Activated CD4-positive, CD25-positive, alpha-beta regulatory T cell treated with anti-CD3 and anti-CD28 coated beads, Interleukin-2, amount 50 U/mL, for 16 hours (primary cell): Measurements from ENCODE around the gene C2orf92.
"Not testable (repeated sequence)": the region's sequence is repeated elsewhere in the genome, so short reads cannot be mapped to it uniquely, and the experiment has no call there.

ENCODE experiments used
- DNase-seq: peaks from one replicate; pipeline ENCODE4 v3.0.0-alpha.2; 2020; ENCODE audit warnings: low read depth, low spot score

C2orf92 gene

DNA sequence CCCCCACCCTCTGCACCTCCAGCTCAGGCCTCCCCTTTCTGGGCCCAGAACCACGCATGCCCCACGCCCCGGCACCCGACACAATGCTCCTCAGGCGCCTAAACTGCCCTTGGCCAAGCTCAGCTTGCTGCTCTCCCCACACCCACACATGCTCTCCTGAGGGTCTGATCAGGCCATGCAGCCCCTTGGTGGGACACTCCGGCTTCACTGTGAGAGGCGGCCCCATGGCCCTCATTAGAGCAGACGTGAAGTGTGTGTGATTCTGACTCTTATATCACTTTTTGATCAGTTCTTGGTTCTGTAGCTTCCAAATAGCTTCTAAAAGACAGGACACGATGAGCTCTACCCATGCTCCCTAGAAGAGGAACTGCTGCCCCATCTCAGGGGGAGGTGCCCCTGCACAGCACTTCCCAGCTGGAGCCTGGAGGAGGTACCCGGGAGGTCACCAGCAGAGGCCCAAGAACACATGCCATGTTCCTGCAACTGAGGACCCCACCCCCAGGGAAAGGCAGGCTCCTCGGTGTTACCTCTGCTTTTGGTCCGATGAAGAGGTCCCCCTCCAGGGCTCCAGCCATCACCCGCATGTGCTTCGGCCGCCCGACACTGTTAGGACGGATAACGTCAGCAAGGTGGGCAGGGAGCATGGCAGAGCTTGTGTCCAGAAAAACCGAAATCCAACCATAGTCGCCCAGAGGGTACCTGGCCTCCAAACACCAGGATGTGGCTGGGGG lies 9.3 kb upstream of the C2orf92 start:
- DNase-seq: no peak

DNA sequence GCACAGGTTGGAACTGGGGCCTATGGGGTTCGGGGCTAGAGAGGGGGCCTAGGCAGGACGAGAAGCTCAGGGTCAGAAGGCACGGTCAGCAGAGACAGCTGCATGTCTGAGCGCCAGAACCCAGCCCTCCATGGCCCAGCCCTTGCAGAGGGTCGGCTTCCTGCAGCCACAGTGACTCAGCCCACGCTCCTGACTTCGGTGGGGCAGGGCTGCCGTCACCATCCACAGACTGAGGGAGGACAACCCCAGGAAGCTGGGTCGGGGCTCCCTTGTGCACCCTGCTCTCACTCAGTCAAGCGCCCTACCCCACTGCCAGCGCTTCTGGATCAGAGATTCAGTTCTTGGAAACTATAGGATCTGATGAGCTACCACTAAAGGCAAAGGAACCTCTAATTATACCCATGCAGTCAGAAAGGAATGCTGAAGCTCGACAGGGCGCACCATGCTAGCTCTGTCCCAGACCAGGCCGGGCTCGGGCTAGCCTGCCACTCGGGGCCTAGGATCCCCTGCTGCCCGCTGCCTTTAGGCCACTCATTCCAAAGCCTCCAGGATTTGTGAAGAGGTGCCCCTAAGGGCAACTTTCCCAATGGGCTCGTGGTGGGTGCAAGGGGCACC lies 8.6 kb upstream of the C2orf92 start:
- DNase-seq: no peak

DNA sequence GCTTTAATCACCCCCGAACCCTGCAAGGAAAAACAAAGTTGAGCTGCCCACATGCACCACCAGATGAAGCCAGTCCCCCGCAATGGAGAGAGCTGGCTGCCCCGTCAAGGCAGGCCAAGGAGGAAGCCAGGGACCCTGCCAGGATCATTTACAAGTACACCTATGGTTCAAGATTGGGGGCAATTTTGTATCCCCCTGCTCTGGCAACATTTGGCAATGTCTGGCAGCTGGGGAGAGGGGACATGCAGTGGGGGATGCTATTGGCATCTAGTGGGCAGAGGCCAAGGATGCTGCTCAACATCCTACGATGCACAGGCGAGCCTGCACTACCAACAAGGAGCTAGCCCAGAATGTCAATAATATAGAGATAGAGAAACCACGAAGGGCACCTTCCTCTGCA lies 7.6 kb upstream of the C2orf92 start:
- DNase-seq: no peak

DNA sequence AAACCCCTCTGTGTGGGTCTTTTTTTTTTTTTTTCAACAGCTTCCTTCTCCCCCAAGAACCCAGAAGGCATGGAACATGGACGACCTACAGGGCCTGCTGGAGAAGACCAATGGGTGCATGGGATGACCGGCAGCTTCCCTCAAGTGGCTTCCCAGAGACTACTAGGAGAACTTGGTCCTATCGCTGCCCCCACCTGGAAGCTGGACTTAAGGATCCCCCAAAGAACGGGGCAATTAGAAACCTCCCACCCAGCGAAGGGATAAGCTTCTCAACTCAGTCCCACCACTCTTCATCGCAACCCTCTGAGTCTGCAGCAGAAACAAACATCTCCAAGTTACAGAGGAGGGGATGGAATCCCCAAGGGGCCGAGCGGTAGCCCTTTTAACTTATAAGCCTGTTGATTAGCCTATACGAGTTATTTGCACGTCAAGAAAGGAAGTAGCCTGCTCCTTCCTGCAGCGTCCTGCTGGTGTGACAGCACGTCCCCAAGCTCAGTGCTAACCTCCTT lies 7.1 kb upstream of the C2orf92 start:
- no peak for DNase-seq

DNA sequence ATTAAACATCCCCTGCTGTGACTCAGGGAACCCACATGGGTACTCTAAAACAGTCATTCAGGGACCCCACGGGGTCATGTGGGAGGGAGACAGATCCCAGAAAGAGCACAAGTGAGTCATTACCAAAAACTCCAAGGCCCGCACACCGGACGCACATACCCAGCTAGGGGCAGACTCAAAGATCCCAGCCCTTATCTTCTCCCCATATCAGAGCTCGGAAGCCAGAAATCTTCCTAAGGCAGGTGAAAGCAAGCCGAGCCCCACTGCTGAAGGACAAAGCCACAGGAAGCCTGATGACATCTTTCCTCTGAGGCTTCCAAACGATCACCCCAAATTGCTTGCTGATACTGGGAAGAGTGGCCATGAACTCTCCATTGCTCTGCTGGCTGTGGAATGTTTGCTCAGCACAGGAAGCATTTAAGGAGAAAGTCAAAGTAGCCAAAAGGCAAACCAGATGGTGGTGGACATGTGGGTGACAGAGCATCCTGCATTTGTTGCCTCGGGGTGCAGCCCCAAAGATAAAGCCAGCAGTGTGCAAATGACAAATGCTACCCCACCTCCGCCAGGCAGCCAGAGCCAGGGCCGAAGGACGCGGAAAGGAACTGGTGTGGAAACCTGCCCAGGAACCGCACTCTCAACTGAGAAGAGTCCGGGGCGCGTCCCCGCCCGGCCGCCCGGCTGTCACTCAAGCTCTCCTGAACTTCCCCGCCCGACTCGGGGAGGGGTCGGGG lies 6.5 kb upstream of the C2orf92 start:
- peak; percentile 58 for DNase-seq

DNA sequence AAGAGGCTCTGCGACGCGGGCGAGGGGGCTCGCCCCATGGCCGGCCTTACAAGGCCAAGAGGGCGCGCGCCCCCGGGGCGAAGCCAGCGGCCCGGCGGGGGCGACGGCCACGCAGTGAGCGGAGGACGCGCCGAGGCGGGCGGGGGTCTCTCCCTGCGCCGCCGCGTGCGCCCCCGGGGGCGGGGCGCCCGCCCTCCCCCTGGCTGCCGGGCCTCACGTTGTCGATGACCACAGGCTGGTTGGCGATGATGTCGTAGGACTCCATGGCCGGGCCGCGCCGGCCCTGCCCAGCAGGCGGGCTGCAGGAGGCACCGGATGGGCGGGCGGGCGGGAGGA lies 5.9 kb upstream of the C2orf92 start:
- DNase-seq: no peak

DNA sequence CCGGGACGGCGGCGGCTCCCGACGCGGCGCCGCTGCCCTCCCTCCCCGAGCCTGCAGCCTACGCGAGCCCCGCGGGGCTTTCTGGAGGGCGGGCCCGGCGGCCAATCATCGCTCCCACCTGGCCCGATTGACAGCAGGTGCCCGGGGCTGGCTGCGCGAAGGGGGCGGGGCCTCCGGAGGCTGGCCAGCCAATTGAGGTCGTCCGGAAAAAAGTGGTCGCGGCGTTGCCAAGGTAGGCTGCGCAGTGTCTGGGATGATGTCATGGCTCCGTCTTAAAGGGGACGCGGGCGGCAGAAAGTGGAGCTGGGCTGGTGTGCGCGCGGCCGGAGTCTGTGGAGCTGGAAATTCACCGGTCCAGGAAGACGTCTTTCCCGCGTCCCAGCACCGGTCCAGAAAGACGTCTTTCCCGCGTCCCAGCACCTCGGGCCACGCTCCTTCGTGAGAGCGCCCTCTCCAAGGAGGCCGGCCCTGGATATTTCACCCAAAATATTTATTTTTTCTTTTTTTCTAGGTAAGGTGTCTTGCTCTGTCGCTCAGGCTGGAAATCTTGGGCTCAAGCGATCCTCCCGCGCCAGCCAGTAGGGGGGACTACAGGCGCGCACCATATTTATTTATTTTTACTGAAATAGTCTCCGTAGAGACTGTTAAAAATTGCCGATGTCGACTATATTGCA lies 5.4 kb upstream of the C2orf92 start, which contains the start of gene ACTR1B:
Gene ACTR1B, minus strand, starts transcription at position 83 of the 674 bp plus-strand sequence. CDS start 154 bp downstream, outside the sequence.
- DNase-seq: peak; percentile 93

DNA sequence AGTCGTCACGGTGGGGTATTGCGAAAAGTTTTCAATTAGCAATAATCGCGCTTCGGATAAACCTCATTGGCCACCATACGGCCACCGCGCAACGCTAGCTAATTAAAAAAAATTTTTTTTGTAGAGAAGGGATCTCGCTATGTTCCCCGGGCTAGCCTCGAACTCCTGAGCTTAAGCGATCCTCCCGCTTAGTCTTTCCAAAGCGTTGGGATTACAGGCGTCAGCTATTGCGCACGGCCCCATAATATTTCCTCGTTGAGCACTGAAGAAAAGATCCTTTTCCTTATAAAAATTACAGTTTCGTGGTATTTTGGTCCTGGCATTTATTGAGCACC lies 4.9 kb upstream of the C2orf92 start:
- no peak for DNase-seq

DNA sequence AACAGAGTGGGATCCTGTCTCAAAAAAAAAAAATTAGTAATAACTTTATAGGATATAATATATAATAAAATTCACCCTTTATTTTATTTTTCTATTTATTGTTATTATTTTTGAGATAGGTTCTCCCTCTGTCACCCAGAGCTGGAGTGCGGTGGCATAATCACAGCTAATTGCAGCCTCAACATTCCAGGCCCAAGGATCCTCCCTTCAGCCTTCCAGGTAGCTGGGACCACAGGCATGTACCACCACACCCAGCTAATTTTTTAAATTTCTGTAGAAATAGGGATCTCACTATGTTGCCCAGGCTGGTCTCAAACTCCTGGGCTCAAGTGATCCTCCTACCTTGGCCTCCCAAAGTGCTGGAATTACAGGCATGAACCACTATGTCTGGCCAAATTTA lies 958 bp downstream of the C2orf92 start:
- DNase-seq: no peak

DNA sequence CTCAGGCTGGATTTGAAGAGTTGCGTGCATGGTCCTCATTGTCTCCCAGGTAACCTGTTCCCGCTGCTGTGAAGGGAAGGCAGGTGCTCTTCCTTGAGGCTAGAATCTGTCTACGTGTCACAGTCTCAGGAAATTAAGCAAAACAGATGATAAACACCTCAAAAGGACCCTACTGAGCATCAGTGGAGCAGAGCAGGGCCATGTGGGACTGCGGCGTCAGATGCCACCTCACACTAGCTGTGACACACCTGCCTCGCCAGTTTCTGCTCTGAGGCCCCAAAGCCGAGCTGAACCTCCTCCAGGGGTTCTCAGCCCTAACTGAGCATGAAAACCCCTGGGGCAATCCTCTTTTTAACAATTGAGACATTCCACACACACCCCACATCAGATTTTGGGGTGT lies 2.0 kb downstream of the C2orf92 start:
- no peak for DNase-seq

DNA sequence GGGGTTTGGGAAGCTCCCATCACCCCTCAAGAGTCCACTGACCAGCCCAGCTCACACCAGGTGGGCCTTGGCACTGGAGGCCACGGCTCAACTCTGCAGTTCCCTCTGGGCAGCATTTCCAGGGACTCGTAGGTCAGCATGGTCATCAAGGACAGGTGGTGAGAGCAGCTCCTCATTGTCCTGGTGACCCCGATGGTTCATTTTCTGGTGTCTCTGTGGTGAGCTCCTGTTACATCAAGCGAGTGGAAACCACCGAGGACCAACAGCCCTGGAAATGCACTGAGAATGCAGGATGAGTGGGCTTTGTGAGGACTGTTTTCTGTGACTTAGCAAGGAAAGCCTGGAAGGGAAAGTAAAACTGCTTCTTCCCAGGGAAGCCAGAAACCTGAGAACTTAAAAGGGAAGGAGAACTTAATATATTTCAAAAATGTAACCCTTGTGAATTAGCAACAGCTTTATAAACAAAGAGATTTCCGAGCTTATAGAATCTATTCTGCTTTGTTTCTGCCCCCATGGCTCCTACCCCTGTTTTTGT lies 3.2 kb downstream of the C2orf92 start:
- DNase-seq: not testable (repeated sequence)

DNA sequence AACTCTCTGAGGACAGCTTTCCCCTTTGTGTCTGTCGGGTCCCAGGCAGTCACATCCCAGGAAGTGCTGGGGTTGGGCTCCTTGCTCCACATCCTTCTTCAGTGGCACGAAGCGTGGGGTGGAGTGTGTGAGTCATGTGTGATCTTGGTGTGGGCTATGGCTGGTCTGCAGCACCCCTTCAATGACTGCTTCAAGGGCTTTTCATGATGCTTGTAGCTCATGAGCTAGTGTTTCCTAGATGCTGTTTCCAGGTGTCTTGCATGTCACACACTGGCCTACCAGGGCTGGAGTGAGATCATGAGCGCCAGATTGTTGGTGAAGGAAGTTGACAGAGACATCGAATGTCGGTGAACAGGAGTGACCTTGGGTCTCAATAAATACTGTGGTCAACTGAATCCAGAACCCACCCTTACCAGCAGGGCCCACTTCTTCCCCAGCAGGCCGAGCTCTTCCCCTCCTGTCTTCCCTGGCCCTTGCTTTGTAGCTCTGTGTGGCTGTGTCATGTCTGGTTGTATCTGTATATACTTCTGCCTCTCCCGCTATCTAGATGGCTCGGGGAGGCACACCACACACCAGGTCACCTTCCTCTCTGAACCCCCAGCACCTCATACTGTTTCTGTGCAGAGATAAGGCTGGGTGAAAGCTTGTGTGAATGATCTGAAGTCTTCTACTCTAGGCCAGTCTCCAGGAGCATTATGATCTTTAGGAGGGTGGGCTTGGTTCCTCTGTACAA lies 3.8 kb downstream of the C2orf92 start:
- DNase-seq: no peak

DNA sequence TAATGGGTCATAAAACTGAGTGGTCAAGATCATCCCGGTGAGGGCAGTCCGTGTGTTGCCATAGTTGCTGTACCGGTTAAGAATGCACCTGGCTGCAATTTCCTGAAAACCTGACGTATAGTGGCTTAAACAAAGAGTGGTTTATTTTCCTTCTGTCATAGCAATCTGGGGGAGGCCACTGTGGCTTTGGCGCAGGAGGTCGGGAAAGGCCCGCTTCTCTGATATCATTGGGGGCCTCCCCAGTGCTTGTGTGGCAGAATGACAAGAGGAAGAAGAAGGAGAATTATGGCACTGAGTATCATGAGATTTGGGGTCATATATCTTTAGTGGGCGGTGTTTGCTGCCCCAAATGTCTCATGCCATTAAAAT lies 4.4 kb downstream of the C2orf92 start:
- DNase-seq: no peak

DNA sequence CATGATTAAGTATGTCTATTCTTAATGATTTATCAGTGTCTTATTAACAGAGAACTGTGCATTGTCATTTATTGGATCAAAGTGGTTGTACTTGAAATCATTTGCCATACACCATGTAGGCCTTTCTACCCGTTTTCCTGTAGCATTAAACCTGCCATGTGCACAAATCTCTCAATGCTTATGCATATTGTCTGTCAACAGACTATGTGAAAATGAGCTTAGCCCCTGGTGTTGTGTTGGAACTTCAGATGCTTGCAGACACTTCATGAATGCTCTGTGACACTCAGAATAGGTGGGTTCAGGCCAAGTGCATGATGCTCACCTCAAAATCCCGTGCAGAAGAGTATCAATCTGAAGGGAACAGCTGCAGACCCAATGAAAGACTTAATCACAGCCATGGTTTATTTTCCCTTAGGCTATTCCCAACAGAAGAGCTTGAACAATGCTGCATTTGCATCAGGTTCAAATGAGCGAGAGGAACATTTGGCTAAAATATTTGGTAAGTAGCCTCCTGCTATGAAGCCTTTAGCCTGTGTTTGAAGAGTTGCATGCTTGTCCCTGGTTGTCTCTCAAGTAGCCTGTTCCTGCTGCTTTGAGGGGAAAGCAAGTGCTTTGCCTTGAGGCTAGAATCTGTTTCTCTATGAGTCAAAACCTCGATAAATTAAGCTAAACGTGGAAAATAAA lies 6.1 kb downstream of the C2orf92 start:
- DNase-seq: no peak

DNA sequence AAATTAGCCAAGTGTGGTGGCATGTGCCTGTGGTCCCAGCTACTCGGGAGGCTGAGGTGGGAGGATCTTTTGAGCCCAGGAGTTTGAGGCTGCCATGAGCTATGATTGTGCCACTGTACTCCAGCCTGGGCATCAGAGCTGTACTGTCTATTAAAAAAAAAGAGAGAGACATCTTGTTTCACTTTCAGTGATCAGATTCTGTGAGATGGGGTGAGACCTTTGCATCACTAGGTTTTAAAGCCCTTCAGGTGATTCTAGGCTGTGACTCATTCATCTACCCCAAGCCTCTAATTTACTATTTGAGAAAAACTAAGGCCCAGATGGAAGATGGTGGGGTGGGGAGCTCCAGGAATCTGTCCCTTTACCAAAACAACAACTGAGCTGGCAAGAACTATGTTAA lies 7.1 kb downstream of the C2orf92 start:
- no peak for DNase-seq

DNA sequence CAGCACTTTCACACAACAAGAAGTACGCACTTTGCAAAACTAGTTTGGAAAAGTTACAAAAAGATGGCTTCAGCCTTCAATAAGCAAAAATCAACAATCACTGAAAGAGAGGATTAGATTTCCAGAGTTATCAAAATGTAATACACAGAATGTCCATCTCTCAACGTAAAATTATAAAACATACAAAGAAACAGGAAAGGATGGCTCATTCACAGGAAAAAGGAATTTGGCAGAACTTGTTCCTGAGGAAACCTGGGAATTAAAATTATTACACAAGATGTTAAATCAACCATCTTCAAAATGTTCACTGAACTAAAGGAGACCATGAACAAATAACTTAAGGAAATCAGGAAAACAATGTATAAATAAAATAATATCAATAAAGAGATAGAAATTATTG lies 8.0 kb downstream of the C2orf92 start:
- no peak for DNase-seq

DNA sequence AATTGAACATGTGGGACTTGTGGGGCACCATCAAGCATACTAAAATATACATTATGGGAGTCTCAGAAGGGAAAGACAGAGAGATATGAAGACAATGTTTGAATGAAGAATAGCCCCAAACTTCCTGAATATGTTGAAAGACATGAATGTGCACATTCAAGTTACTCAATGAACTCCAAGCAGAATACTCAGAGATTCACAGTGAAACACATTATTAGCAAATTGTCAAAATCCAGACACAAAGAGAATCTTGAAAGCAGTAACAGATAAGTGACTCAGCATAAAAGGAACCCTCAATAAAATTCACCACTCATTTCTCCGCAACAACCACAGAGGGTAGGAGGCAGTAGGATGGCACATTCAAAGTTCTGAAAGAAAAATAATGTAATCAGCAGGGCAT lies 8.8 kb downstream of the C2orf92 start:
- DNase-seq: no peak

DNA sequence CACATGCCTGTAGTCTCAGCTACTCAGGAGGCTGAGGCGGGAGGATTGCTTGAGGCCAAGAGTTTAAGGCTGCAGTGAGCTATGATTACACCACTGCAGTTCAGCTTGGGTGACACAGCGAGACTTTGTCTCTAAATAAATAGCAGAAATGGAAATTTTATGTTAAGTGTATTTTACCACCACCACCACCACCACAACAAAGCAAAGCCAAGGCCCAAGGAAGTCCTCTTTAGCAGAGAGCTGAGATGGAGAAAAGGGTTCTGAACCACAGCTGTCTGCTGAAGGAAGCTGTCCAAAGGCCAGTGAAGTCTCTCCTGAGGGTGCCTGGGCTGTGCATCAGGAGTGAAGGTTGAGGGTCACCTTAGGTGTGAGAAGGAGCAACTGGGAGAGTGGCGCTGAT lies 17.7 kb downstream of the C2orf92 start:
- DNase-seq: not testable (repeated sequence)

DNA sequence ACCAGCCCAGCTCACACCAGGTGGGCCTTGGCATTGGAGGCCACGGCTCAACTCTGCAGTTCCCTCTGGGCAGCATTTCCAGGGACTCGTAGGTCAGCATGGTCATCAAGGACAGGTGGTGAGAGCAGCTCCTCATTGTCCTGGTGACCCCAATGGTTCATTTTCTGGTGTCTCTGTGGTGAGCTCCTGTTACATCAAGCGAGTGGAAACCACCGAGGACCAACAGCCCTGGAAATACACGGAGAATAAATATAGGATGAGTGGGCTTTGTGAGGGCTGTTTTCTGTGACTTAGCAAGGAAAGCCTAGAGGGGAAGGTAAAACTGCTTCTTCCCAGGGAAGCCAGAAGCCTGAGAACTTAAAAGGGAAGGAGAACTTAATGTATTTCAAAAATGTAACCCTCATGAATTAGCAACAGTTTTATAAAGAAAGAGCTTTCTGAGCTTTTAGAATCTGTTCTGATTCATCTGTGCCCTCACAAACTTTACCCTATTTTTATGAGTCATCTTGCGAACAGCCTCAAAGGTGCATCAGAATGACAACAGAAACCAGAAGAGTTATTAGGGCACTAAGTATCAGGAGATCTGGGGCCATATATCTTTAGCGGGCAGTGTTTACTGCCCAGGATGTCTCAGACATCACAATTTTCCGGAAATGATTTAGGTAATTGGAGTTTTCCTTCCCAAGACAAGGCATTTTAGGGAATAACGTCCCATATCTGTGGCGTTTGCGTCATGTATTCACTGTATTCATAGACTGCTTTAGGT lies 18.7 kb downstream of the C2orf92 start:
- DNase-seq: no peak

DNA sequence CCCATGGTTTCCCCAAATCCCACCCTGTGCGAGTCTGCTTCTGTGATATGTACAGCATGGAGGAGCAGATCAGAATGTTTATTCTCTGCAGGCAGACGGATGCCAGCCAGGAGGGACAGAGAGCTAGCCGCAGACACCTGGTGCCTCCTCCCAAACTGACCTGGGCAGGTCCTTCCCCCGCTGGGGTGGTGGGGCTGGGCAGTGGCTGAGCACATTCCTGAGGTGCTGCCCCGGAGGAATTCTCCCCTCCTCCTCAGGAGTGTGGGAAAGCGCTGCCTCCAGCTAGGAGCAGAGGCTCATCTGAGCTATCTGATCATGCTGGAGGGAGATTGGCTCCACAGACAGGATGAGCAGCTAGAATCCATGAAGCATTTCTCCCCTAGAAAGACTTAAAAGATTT lies 21.7 kb downstream of the C2orf92 start:
- DNase-seq: no peak
